Activated naive CD4-positive, alpha-beta T cell treated with anti-CD3 and anti-CD28 coated beads, Interleukin-2, amount 50 U/mL, for 16 hours (primary cell): Measurements from ENCODE around the gene JAM2.
"Not testable (repeated sequence)": the region's sequence is repeated elsewhere in the genome, so short reads cannot be mapped to it uniquely, and the experiment has no call there.

Experiments
- DNase-seq: peaks from one replicate; pipeline ENCODE4 v3.0.0-alpha.2; 2020

The JAM2 gene, protein sequence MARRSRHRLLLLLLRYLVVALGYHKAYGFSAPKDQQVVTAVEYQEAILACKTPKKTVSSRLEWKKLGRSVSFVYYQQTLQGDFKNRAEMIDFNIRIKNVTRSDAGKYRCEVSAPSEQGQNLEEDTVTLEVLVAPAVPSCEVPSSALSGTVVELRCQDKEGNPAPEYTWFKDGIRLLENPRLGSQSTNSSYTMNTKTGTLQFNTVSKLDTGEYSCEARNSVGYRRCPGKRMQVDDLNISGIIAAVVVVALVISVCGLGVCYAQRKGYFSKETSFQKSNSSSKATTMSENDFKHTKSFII

DNA sequence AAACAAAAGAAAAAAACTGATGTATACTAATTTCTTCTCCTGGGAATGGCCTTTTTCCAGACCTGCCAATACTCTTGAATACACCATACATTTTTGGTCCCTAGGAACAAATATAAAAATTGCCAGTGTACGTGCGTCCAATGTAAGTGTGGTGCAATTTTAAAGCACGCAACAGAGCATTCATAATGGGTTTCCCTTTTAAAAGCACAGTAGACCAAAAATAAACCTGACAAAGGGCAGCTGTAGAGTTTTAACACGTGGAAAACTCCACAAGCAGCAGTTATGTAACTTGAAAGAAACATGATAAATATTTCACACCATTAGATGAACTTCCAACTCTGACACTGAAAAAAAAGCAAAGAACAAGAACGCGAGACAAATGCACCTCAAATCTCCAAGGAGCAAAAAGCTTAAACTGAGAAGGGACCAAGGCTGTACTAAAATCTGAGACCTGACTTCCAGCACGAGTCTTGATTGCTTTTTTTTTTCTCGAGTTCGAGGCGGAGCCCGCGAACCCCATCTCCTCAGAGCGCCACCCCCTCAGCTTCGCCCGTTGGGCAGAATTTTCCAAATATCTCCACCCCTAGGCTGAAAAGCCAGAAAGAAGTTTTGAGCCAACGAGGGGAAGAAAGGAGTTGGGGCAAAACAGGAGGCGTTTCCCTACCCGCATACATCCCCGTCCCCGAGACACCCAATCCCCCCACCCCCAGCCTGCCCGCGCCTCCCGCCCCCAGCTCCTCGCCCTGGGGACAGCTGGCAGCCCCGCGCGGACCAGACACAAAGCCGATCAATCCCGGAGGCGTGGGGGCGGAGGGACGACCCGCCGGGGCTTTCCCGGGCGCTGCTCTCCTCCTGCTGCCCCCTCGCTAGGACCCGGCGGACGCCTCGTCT lies at the start of gene JAM2:
JAM2 (plus strand) TSS at position 599 of the 891 bp plus-strand sequence. CDS start 564 bp downstream, outside the sequence.
- DNase-seq, result peak; percentile 31

DNA sequence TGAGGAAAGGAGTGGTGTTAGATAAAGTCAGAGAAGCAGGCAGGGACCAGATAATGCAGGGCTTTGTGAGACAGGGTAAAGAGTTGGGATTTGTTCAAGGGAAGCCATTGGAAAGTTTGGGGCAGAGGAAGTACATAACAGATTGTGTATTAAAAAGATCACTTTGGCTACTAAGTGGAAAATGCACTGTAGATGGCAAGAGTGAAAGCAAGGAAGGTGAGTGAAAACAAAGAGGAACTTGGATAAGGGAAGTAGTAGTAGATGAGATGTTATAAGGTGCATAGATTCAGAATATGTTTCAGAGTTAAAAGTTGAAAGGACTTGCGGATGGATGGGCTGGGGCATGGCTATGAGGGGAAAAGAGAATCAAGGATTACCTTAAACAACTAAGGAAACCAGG lies 49.2 kb upstream of the JAM2 start:
- DNase-seq, result no peak

- DNase-seq, result peak; percentile 88
These were observed 31.7 kb upstream of the JAM2 start, which contains the start of gene MRPL39 for GRCh38 chr21:25607151-25608043. Gene MRPL39 (minus strand): TSS chr21:25607481. CDS start chr21:25607475, 6 bp downstream.

DNA sequence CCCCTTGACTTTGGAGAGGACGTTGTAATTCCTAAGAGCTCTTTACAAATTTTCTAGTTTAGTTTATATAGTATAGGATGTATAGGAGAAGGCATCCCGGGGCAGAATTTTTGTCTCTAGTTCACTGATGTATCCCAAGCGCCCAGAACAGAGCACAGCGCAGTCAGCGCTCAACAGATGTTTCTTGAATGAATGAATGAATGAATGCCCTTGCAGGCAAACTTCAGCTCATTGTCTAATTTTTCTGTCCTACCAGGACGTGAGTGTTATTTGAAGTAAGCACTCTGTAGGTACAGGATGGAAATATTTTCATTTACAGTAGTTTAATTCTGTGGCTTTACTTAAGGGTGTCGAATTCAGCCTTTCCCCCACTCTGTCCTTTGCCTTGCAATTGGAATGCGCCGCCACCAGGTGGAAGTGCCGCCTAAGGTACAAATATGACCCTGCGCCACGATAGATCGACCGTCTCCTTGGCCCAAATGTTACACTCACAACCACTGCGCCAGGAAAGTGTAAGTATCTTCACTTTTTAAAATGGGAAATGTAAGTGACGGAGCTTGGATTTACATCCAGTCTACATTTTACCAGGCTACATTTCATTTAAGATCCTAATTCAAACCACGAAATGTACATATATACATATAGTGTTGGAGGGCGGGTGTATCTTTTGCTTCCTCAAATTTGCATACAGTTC lies 30.9 kb upstream of the JAM2 start:
- DNase-seq, result peak; percentile 78

GRCh38 chr21:25614441-25614840 lies 24.6 kb upstream of the JAM2 start:
- DNase-seq, result no peak

DNA sequence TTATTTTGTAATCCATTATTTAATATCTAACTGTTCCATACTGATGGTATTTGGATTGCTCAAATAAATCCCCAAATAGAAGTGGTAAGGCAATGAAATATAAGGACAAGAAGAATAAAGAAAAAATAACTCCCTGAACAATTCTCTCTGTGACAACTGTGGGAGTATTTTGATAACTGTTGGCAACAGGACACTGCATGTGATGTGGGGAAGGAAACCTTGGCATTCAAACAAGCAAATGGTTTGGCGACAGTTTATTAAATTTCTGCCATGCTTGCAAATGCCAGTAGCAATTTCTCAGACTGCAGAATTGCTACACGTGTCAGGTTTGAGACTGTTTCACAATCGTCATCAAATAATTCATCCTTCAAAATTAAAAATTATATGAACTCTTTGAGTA lies 23.2 kb upstream of the JAM2 start:
- no peak for DNase-seq

DNA sequence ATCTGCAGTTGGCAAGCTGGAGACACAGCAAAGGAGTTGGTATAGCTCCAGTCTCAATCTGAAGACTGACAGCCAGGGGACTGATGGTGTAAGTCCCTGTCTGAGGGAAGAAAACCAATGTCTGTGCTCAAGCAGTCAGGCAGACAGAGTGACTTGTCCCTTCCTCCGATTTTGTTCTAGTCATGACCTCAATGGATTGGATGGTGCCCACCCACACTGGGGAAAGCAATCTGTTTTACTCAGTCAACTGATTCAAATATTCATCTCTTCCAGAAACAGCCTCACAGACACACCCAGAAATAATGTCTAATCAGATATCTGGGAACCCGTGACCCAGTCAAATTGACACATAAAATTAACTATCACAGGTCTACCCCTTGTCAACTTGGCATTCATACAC lies 19.9 kb upstream of the JAM2 start:
- no peak for DNase-seq

DNA sequence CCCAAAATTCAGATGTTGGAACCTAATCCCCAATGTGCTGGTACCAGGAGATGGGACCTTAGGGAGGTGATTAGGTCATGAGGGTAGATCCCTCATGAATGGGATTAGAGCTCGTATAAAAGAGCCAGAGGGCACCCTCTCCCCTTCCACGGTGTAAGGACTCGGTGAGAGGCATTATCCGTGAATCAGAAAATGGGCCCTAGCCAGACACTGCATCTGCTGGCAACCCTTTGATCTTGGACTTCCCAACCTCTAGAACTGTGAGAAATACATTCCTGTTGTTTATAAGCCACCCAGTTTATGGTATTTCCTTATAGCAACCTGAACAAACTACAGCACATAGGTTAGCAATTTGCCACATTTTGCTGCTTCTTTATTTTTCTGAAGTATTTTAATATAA lies 14.5 kb upstream of the JAM2 start:
- no peak for DNase-seq

DNA sequence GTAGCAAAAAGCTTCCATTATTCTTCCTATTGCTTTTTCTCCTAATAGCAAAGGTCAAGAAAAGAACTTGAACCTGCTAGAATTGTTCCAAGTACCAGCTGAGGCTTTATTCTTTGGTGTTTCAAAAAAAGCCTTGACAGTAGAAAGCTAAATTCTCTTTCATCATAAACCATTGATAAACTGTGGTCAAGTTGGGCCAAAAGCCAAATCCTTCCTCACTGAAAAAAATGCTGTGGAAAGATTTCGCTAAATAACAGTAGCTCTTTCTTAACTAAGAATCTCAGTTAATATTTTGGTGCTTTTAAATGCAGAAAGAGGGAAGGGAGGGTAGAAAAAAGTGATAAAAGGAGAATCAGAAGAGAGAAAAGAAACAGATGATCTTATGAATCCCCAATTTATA lies 14.0 kb upstream of the JAM2 start:
- no peak for DNase-seq

DNA sequence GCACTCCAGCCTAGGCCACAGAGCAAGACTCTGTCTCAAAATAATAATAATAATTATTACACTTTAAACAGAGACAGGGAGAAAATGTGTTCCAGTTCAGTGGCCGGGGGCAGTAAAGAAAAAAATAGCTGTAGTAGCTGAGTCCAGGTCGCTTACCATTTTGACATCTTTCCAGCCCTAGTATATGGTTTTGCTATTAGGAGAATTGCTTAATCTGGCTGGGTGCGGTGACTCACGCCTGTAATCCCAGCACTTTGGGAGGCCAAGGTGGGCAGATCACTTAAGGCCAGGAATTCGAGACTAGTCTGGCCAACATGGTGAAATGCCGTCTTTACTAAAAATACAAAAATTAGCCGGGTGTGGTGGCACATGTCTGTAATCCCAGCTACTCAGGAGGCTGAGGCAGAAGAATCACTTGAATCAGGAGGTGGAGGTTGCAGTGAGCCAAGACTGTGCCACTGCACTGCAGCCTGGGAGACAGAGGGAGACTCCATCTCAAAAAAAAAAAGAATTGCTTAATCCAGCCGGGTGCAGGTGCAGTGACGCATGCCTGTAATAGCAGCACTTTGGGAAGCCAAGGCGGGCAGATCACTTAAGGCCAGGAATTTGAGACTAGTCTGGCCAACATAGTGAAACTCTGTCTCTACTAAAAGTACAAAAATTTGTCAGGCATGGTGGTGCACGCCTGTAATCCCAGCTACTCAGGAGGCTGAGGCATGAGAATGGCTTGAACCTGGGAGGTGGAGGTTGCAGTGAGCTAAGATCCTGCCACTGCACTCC lies 13.1 kb upstream of the JAM2 start:
- DNase-seq, result not testable (repeated sequence)

GRCh38 chr21:25626757-25627156 lies 12.3 kb upstream of the JAM2 start:
- DNase-seq, result no peak

DNA sequence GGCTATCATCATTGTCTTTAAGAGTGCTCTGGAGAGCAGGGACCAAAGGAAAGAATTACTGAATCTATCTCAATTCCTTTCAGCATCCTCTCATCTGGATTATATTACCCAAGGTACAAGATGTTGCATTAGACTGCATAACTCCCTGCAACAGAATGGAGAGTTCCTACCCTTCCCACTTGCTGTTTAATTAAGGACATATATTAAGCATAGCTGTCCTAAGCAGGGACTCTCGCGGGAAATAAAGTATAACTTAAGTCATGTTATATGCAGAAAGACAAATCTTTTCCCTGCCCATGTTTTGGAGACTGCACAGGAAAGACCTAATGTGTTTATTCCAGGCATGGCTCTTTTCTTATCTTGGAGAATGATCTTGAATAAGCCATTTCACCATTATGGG lies 6.8 kb upstream of the JAM2 start:
- DNase-seq, result no peak

GRCh38 chr21:25635310-25635709 lies 3.7 kb upstream of the JAM2 start:
- DNase-seq, result no peak

GRCh38 chr21:25636727-25637126 lies 2.3 kb upstream of the JAM2 start:
- no peak for DNase-seq

DNA sequence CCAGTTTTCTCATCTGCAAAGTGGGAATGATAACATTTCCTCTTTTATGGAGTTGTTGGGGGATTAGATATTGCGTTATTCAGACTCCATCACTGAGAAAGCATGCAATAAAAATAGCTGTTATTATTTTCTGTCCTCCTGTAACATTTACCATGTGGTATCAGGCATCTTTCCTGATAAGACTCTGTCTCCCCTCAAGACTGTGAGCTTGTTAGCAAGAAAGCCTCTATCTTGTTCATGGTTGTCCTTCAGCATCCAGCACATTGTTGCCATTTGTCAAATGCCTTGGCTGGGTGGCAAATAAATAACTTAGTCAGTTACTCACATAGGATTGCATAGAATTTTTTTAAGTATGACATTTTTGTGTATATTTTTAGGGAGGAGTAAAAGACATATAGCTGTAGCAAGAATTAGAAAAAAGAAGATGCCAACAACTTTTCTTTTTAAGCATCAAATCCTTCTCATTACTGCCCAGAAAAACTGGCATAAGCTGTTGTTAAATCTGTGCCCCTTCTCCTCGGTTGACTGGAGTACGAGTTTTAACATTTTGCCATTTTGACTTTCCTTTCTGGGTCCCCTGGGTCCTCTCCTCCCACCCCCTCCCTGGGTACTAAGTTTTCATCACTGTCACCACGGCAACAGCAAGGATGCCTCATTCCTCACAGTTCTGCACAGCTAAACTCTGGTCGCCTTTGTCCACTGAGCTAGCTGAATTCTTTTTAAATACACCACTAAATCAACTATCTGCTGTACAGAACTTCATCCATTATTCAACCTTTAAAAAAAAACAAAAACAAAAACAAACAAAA lies 1.0 kb upstream of the JAM2 start:
- no peak for DNase-seq

DNA sequence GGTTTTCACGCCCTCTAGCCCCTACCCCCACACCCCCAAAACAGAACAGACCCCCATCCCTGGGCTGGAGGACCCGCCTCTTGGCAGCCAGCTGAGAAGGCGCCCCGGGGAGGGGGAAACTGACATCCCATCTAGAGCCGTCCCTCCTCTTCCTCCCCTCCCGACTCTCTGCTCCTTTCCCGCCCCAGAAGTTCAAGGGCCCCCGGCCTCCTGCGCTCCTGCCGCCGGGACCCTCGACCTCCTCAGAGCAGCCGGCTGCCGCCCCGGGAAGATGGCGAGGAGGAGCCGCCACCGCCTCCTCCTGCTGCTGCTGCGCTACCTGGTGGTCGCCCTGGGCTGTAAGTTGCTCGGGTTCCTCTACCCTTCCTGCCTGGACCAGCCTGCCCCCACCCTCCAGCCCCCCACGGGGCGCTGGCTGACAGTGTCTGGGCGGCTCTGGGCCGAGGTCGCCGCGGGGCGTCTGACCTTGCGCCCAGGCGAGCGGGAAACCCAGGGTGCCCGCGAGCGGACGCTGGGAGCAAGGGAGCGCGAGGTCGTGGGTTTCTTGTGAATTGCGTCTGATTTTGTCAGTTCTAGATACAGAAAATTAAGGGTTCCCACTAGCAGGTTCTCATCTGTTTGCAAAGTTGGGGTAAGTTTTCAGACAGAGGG lies 618 bp downstream of the JAM2 start:
- DNase-seq, result peak; percentile 46

- no peak for DNase-seq
These were observed 1.3 kb downstream of the JAM2 start for GRCh38 chr21:25640202-25640942.

DNA sequence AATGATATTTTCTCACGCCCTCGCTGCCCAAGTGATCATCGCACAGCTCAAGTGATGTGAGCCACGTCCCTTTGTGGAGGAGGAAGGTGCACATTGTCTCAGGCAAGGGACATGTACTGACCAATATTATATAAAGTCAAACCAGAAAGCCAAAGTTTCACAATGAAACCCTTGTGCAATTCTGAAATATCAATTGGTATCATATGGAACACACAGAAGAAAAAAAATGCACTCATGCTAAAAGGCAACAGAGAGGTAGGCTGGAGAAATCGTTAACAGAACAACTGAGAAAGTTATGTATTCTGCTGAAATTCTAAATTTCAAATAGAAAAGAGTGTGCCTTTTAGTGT lies 1.9 kb downstream of the JAM2 start:
- DNase-seq, result no peak

GRCh38 chr21:25643486-25643885 lies 4.4 kb downstream of the JAM2 start:
- DNase-seq, result no peak

DNA sequence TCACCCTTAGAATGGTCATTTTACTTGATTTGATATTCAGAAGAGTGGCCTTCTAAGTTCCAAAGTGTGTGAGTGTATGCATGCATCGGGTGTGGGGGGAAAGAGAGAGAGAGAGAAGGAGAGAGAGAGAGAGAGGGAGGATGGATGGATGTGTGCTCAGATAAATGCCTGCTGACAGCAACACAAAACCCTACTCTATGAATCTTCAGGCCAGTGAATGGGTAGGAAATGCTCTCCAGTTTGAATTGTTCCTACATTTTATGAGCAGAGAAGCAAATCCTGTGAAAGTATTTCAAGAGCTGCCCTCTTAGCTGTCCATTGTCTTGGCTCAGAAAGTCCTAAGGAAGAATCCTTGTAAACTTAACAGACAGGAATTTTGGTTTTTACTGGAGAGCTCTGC lies 7.4 kb downstream of the JAM2 start:
- no peak for DNase-seq
